Upper lobe of left lung (tissue), 6 donors: ENCODE results near the gene GLRX. TPM values are rescaled to one million over a fixed set of nuclear protein-coding genes. Genes with fewer than 3 reads are reported as not detected.

Experiments
- ATAC-seq, 2 donors: fragments of 200-7000 bp; cut with Tn5 transposase; one replicate each; pipeline ENCODE4 v1.9.1; 2022; ENCODE audit warnings: mild to moderate bottlenecking in 2 of 2, moderate library complexity in 2 of 2; ENCODE audit not compliant: low FRiP score in 2 of 2
- DNase-seq, 2 donors: peaks; one replicate each; pipeline ENCODE4 v3.0.0-alpha.2; 2019 to 2020
- H3K27ac ChIP-seq, 4 donors: fragments of 200-600 bp; sonication (generic); one replicate each; pipeline ENCODE4 v1.5.1; 2016 to 2019
- H3K27me3 ChIP-seq, 4 donors: fragments of 200-600 bp; sonication (generic); one replicate each; pipeline ENCODE4 v1.5.1; 2017 to 2019
- H3K36me3 ChIP-seq, 4 donors: fragments of 200-600 bp; sonication (generic); one replicate each; pipeline ENCODE4 v1.5.1; 2016 to 2019
- H3K4me1 ChIP-seq, 4 donors: fragments of 200-600 bp; sonication (generic); one replicate each; pipeline ENCODE4 v1.5.1; 2018 to 2019
- H3K4me3 ChIP-seq, 4 donors: fragments of 200-600 bp; sonication (generic); one replicate each; pipeline ENCODE4 v1.5.1; 2017 to 2019; ENCODE audit warnings: mild to moderate bottlenecking in 2 of 4, moderate library complexity in 1 of 4
- H3K9me3 ChIP-seq, 4 donors: fragments of 200-600 bp; sonication (generic); one replicate each; pipeline ENCODE4 v1.5.1; 2018 to 2019
- CTCF ChIP-seq, 6 experiments: fragments of 450-650 bp in 4 of 6; fragments of 200-600 bp in 2 of 6; sonication (generic) in 2 of 6; IDR thresholded peaks; one replicate each; pipeline ENCODE4 v1.5.1; 2016 to 2019; ENCODE audit warnings: antibody characterized with exemption in 6 of 6
- EP300 ChIP-seq, 4 donors: sonication (generic); formaldehyde crosslinking; IDR thresholded peaks; one replicate each; pipeline ENCODE4 v1.5.1; 2017; ENCODE audit warnings: antibody characterized with exemption in 4 of 4, control low read depth in 2 of 4
- POLR2A ChIP-seq, 4 donors: fragments of 450-650 bp; IDR thresholded peaks; one replicate each; pipeline ENCODE4 v1.5.1; 2016 to 2017; ENCODE audit warnings: antibody characterized with exemption in 4 of 4, mild to moderate bottlenecking in 2 of 4
- POLR2AphosphoS5 ChIP-seq, 2 donors: sonication (generic); formaldehyde crosslinking; IDR thresholded peaks; one replicate each; pipeline ENCODE4 v1.5.1; 2017; ENCODE audit warnings: antibody characterized with exemption in 2 of 2
- WGBS, 2 donors: methylation state at CpG; one replicate each; pipeline ENCODE4 v1.1.5; 2017 to 2018; 5-methylcytosine and 5-hydroxymethylcytosine counted together
- total RNA-seq, 6 donors: library from RNA; depleted of rRNA in 4 of 6; stranded (reverse); fragments of >200 nt in 4 of 6; gene quantifications; one replicate each; pipeline versions ENCODE4 v1.1.0 to v1.2.1, GENCODE V29; 2016 to 2021
- donor health status: DM: no; HTN: no; CAD: no; lungs with moderate emphysema.
- donor health status: DM: no; HTN: yes; CAD: no; lungs with severe emphysema.

Gene GLRX
- total RNA-seq, 6 donors from 2014 or later = 22.0 to 99.9 (median 78.5) TPM

- Histone ChIP-seq H3K4me3 (no peak overlapping the region), H3K4me1 (peaks cover 25 to 40% (median 30%) of the 10 kb centered on the region in 4 donors), H3K27me3 (no peaks in the 10 kb centered on the region), H3K27ac (peak overlapping the region; percentile 78 to 82 (median 80)), H3K9me3 (no peaks in the 10 kb centered on the region), H3K36me3 (no peaks in the 10 kb centered on the region)
- DNase-seq = peak in 1 of 2 donors; percentile 85
- peak; percentile 64 to 89 for ATAC-seq
- TF ChIP-seq POLR2A (IDR thresholded peaks at IDR 0.05) = peak in 1 of 4 donors; percentile 44
- TF ChIP-seq POLR2AphosphoS5 (IDR thresholded peaks at IDR 0.05) = peak; percentile 89 to 92
- no peak for TF ChIP-seq CTCF (IDR thresholded peaks at IDR 0.05)
- TF ChIP-seq EP300 (IDR thresholded peaks at IDR 0.05) = peak; percentile 9 to 96 (median 60)
- WGBS, 2 donors = 64 to 75% methylated on average over 8 of the region's 8 CpGs
Measured at GRCh38 chr5:95841914-95842812, 19.6 kb upstream of the GLRX start.

DNA sequence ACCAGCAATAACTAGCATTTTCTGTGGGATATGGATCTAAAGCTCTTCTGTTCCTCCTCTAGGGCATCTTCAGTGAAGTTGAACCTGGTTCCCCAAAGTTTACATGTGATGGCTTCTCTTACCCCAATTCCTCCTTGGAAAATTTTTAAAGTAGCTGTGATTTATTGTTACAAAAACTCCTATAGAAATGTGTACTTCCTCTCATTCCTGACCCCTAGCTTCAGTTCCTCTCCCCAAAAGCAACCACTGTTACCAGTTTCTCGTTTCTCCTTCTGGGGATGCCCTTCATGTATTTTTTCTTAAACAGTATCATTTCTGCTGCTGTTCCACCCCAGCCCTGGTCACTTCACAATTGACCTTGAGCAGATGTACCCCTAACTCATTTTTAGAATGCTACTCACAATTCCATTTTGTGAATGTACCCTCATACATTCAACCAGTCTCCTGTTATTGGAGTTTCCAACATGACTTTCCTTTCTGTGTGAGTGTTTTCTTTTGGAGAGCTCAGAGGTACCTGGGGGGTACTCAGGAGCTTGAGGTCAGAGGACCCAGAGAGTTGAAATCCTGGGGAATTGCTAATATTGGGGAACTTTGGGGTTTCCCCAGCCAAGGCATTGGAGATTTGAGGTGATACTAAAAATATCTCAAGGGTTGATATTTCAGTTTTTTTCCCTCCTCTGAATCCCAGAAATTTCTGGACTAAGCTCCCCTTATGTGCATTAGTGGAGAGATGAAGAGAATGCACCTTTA, 18.6 kb upstream of the GLRX start:
- 71 to 86% methylated on average over 1 of the region's 1 CpG for WGBS, 2 donors

DNA sequence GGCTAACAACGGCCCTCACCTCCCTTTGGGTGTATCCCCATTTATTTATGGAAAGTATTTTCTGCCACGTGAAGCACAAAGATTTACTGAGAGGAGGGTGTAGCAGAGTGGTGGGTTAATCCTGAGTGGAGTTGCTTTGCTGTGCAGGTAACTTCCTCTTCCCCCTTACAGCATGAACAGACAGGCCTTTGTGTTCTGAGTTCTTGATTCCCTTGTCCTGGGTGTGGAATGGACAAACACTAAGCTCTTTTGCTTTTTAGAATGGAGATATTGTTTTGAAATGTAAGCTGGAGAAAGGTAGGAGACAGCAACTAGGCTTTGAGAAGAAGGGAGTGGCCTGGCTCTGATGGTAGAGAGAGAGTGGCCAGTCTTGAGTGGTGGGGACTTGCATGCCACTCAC, 17.1 kb upstream of the GLRX start:
- Histone ChIP-seq H3K4me3 (no peak overlapping the region), H3K9me3 (no peaks in the 10 kb centered on the region), H3K27ac (peak overlapping the region in 1 of 4 donors; percentile 72), H3K27me3 (no peaks in the 10 kb centered on the region), H3K36me3 (no peaks in the 10 kb centered on the region), H3K4me1 (peaks cover 43 to 59% (median 50%) of the 10 kb centered on the region in 4 donors)
- ATAC-seq (no peak), DNase-seq (no peak)
- TF ChIP-seq CTCF (IDR thresholded peaks at IDR 0.05) = no peak
- TF ChIP-seq POLR2AphosphoS5 (IDR thresholded peaks at IDR 0.05) = no peak
- TF ChIP-seq EP300 (IDR thresholded peaks at IDR 0.05) = no peak
- TF ChIP-seq POLR2A (IDR thresholded peaks at IDR 0.05) = no peak
- WGBS, 2 donors = 70 to 75% methylated on average over 2 of the region's 2 CpGs

More for the DNA sequence above, 18.6 kb upstream of the GLRX start:
- H3K27ac ChIP-seq = peak overlapping the region; percentile 35 to 82 (median 80)
- ATAC-seq (no peak), DNase-seq (no peak)
- TF ChIP-seq POLR2A (IDR thresholded peaks at IDR 0.05) = no peak
- no peak for TF ChIP-seq POLR2AphosphoS5 (IDR thresholded peaks at IDR 0.05)
- TF ChIP-seq CTCF (IDR thresholded peaks at IDR 0.05) = no peak
- TF ChIP-seq EP300 (IDR thresholded peaks at IDR 0.05) = no peak
- no peaks in the 10 kb centered on the region for H3K9me3 ChIP-seq
- no peaks in the 10 kb centered on the region for H3K36me3 ChIP-seq
- peaks cover 33 to 50% (median 37%) of the 10 kb centered on the region in 4 donors for H3K4me1 ChIP-seq
- H3K4me3 ChIP-seq = no peak overlapping the region
- no peaks in the 10 kb centered on the region for H3K27me3 ChIP-seq

DNA sequence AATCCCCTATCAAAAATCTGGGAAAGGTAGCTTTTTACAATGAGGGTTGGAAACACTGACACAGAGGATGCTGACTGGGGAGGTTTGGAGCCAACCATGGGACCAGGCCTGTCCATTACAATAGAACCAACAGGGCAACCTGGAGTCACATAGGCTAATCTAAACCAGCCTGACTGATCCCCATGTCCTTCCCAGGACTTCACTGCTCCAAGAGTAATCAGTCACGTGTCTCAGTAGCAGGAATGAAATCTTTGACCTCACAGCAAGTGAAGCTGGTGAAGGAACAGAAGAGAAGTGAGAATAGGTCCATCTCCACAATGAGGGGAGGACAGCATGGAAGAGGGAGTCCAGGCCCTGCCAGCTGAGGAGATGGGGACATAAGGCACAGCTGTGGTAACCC, 16.0 kb upstream of the GLRX start:
- DNase-seq = no peak
- no peaks in the 10 kb centered on the region for H3K9me3 ChIP-seq
- H3K4me3 ChIP-seq = no peak overlapping the region
- no peaks in the 10 kb centered on the region for H3K27me3 ChIP-seq
- WGBS, 2 donors = 78 to 92% methylated on average over 1 of the region's 1 CpG
- H3K36me3 ChIP-seq = no peaks in the 10 kb centered on the region
- TF ChIP-seq EP300 (IDR thresholded peaks at IDR 0.05) = no peak
- TF ChIP-seq CTCF (IDR thresholded peaks at IDR 0.05) = no peak
- TF ChIP-seq POLR2A (IDR thresholded peaks at IDR 0.05) = no peak
- TF ChIP-seq POLR2AphosphoS5 (IDR thresholded peaks at IDR 0.05) = no peak
- H3K27ac ChIP-seq = peak overlapping the region in 1 of 4 donors; percentile 72
- no peak for ATAC-seq
- peaks cover 49 to 62% (median 53%) of the 10 kb centered on the region in 4 donors for H3K4me1 ChIP-seq
